H9 (cell line): ENCODE measurements around the gene ERF. TPM values are rescaled to one million over a fixed set of nuclear protein-coding genes. Genes with fewer than 3 reads are reported as not detected.

ENCODE experiments used
- DNase-seq: peaks from one replicate; pipeline ENCODE4 v3.0.0-alpha.2; 2017
- H2AFZ ChIP-seq: one replicate; pipeline ENCODE4 v1.6.1; 2013; ENCODE audit warnings: mild to moderate bottlenecking, low read length, control low read depth, moderate library complexity
- H2AK5ac ChIP-seq: 2 replicates; pipeline ENCODE4 v1.6.1; 2013; ENCODE audit warnings: low read length, control low read depth, mixed read lengths; ENCODE audit not compliant: insufficient read length
- H2BK120ac ChIP-seq: one replicate; pipeline ENCODE4 v1.6.1; 2013; ENCODE audit warnings: low read depth, mild to moderate bottlenecking, low read length, control low read depth, inconsistent platforms; ENCODE audit not compliant: poor library complexity, severe bottlenecking
- H2BK12ac ChIP-seq: 2 replicates; pipeline ENCODE4 v1.6.1; 2013; ENCODE audit warnings: low read length, control low read depth, mixed read lengths, low read depth; ENCODE audit not compliant: insufficient read length
- H2BK15ac ChIP-seq: 2 replicates; pipeline ENCODE4 v1.6.1; 2013; ENCODE audit warnings: low read depth, low read length, control low read depth
- H2BK20ac ChIP-seq: one replicate; pipeline ENCODE4 v1.6.1; 2013; ENCODE audit warnings: low read depth, mild to moderate bottlenecking, low read length, control low read depth, inconsistent platforms; ENCODE audit not compliant: poor library complexity, severe bottlenecking
- H2BK5ac ChIP-seq: 2 replicates; pipeline ENCODE4 v1.6.1; 2013; ENCODE audit warnings: low read length, control low read depth, mixed read lengths; ENCODE audit not compliant: insufficient read length
- H3K14ac ChIP-seq: 2 replicates; pipeline ENCODE4 v1.6.1; 2013; ENCODE audit warnings: low read length, control low read depth; ENCODE audit not compliant: insufficient read depth
- H3K18ac ChIP-seq: 2 replicates; pipeline ENCODE4 v1.6.1; 2013; ENCODE audit warnings: low read depth, mild to moderate bottlenecking, mixed read lengths, low read length, control low read depth; ENCODE audit not compliant: insufficient read length
- H3K23ac ChIP-seq: 2 replicates; pipeline ENCODE4 v1.6.1; 2013; ENCODE audit warnings: low read length, control low read depth, mixed read lengths, low read depth; ENCODE audit not compliant: insufficient read length
- H3K23me2 ChIP-seq: 2 replicates; pipeline ENCODE4 v1.6.1; 2013; ENCODE audit warnings: low read depth, mild to moderate bottlenecking, mixed read lengths, low read length, control low read depth; ENCODE audit not compliant: insufficient read length, poor library complexity, severe bottlenecking
- H3K27ac ChIP-seq: 2 replicates; pipeline ENCODE4 v1.5.1; 2013; ENCODE audit warnings: low read length, control low read depth, mixed read lengths, low read depth; ENCODE audit not compliant: insufficient read length
- H3K27me3 ChIP-seq: 2 replicates; pipeline ENCODE4 v1.6.1; 2013; ENCODE audit warnings: low read length, control low read depth, inconsistent platforms; ENCODE audit not compliant: insufficient read depth
- H3K4ac ChIP-seq: 2 replicates; pipeline ENCODE4 v1.6.1; 2013; ENCODE audit warnings: low read depth, mild to moderate bottlenecking, control low read depth, inconsistent platforms, low read length, moderate library complexity
- H3K4me1 ChIP-seq: 2 replicates; pipeline ENCODE4 v1.6.1; 2013; ENCODE audit warnings: low read length, control low read depth, inconsistent platforms; ENCODE audit not compliant: insufficient read depth
- H3K4me2 ChIP-seq: 2 replicates; pipeline ENCODE4 v1.6.1; 2013; ENCODE audit warnings: low read length, control low read depth, mixed read lengths; ENCODE audit not compliant: insufficient read length, insufficient read depth
- H3K56ac ChIP-seq: 2 replicates; pipeline ENCODE4 v1.6.1; 2013; ENCODE audit warnings: low read depth, mild to moderate bottlenecking, mixed read lengths, low read length, control low read depth; ENCODE audit not compliant: insufficient read length
- H3K79me1 ChIP-seq: 2 replicates; pipeline ENCODE4 v1.6.1; 2013; ENCODE audit warnings: low read depth, mild to moderate bottlenecking, moderate library complexity, low read length, control low read depth, inconsistent platforms; ENCODE audit not compliant: insufficient read depth, poor library complexity, severe bottlenecking
- H3K79me2 ChIP-seq: 2 replicates; pipeline ENCODE4 v1.6.1; 2013; ENCODE audit warnings: low read length, control low read depth, inconsistent platforms; ENCODE audit not compliant: insufficient read depth
- H3K9ac ChIP-seq: 2 replicates; pipeline ENCODE4 v1.6.1; 2013; ENCODE audit warnings: low read length, control low read depth, mixed read lengths; ENCODE audit not compliant: insufficient read length; ENCODE audit errors: extremely low read depth
- H3K9me3 ChIP-seq: one replicate; pipeline ENCODE4 v1.6.1; 2013; ENCODE audit warnings: low read depth, low read length, inconsistent platforms; ENCODE audit not compliant: control insufficient read depth
- H3T11ph ChIP-seq: one replicate; pipeline ENCODE4 v1.6.1; 2013; ENCODE audit warnings: mild to moderate bottlenecking, low read length, control low read depth, inconsistent platforms
- H4K20me1 ChIP-seq: one replicate; pipeline ENCODE4 v1.6.1; 2013; ENCODE audit not compliant: control insufficient read depth, insufficient read length, insufficient read depth
- H4K5ac ChIP-seq: 2 replicates; pipeline ENCODE4 v1.6.1; 2013; ENCODE audit warnings: low read depth, mild to moderate bottlenecking, mixed read lengths, low read length, control low read depth; ENCODE audit not compliant: insufficient read length
- H4K8ac ChIP-seq: replicated peaks from 2 replicates; pipeline ENCODE4 v1.6.1; 2013; ENCODE audit warnings: low read length, control low read depth, mixed read lengths, low read depth; ENCODE audit not compliant: insufficient read length
- H4K91ac ChIP-seq: 2 replicates; pipeline ENCODE4 v1.6.1; 2013; ENCODE audit warnings: low read depth, mild to moderate bottlenecking, moderate library complexity, mixed read lengths, low read length, control low read depth; ENCODE audit not compliant: insufficient read length
- H3K27ac Mint-ChIP-seq, 3 experiments: 2 replicates in 2 of 3; 3 replicates in 1 of 3; pipeline ENCODE4 v1.8.0; 2020 to 2021; ENCODE audit warnings: mixed read lengths in 3 of 3, mild to moderate bottlenecking in 1 of 3, moderate library complexity in 1 of 3
- H3K27me3 Mint-ChIP-seq: 2 replicates; pipeline ENCODE4 v1.8.0; 2021; ENCODE audit warnings: low read depth, mild to moderate bottlenecking, moderate library complexity, mixed read lengths
- H3K36me3 Mint-ChIP-seq, 3 experiments: 2 replicates in 2 of 3; 3 replicates in 1 of 3; pipeline ENCODE4 v1.8.0; 2020 to 2021; ENCODE audit warnings: low read depth in 3 of 3, mixed read lengths in 3 of 3; ENCODE audit not compliant: insufficient read depth in 1 of 3
- H3K4me1 Mint-ChIP-seq, 2 experiments: 2 replicates each; pipeline ENCODE4 v1.8.0; 2020; ENCODE audit warnings: mixed read lengths in 2 of 2
- H3K4me3 Mint-ChIP-seq, 2 experiments: 2 replicates in 1 of 2; 3 replicates in 1 of 2; pipeline ENCODE4 v1.8.0; 2020 to 2021; ENCODE audit warnings: mild to moderate bottlenecking in 2 of 2, mixed read lengths in 2 of 2, moderate library complexity in 1 of 2
- H3K9me3 Mint-ChIP-seq, 2 experiments: 2 replicates in 1 of 2; 3 replicates in 1 of 2; pipeline ENCODE4 v1.8.0; 2020; ENCODE audit warnings: mild to moderate bottlenecking in 2 of 2, mixed read lengths in 2 of 2, moderate library complexity in 1 of 2
- WGBS: extraction: QIAGEN DNeasy Blood & Tissue Kit; methylation state at CpG from one replicate; pipeline ENCODE4 v1.1.7; 2013; ENCODE audit warnings: missing lambda C conversion rate, low lambda C conversion rate, mixed read lengths; ENCODE audit not compliant: insufficient read length; ENCODE audit errors: extremely low coverage; 5-methylcytosine and 5-hydroxymethylcytosine counted together
- total RNA-seq: library from RNA; stranded (reverse); gene quantifications from 2 replicates; pipeline ENCODE4 v1.2.1, GENCODE V29; 2021
- TF ChIP-seq, protein P1 (sequence below): fragments of 200-600 bp; sonication (generic); conservative IDR thresholded peaks from 3 replicates; pipeline ENCODE4 v1.8.0; 2021; ENCODE audit warnings: antibody characterized with exemption, mild to moderate bottlenecking

Gene ERF
- total RNA-seq, 1 experiment from 2014 or later = 126 TPM

DNA sequence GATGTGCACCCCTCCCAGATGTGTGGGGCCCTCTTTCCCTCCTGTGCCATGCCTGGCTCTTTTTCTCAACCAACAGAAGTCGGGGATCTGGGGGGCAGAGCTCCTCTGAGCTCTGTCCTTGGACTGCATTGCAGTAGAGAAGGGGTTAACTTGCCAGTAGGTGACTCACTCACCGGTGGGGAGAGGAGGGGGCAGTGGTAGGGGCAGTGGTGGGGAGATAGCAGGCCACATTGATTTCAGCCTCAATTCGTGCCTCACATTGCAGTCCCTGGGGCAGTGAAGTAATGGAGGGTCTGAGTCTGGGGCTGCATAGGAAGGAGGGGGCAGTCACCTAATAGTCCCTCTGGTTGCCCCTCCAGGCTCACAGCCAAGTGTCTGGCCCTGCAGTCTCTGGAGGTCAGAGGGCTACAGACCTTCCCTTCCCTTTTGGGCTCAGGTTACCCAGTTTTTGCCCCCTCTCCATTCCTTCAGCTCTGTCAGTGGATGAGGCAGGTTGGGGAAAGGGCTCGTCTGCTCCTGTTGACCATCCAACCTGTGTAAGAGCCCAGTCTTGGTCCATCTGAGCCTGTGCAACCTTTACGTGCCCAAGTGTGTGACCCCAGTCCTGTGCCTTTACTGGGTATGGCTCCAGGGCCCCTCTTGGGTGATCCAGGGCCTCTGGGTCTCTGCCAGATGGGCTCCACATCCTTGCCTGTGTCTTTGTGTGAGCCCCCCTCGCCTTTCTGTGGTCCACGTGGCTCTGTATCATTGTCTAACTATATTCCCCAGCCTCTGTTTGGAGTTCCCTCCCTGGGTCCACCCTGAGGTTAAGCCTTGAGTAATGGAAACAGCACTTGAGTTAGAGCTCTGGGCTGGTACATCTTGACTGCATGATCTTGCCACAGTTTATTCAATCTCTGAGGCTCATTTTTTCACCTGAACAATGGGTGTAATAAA lies 27.2 kb upstream of the ERF start:
- Mint-ChIP-seq H3K27ac (peak overlapping the region; percentile 68 to 91 (median 71); a peak in 4 of 7 replicates), H3K27me3 (no peaks in the 10 kb centered on the region; the same call in 1 of the 2 replicates), H3K4me1 (peaks cover 40 to 49% of the 10 kb centered on the region in 2 experiments), H3K9me3 (no peaks in the 10 kb centered on the region; a peak in 2 of 5 replicates), H3K4me3 (peak overlapping the region; percentile 62 to 74), H3K36me3 (peaks cover 5 to 7% (median 7%) of the 10 kb centered on the region in 3 experiments)
- Histone ChIP-seq H2AFZ (no peak overlapping the region), H3T11ph (no peak overlapping the region), H3K79me2 (peaks cover 3% of the 10 kb centered on the region; the same call in 1 of the 2 replicates), H3K9me3 (no peaks in the 10 kb centered on the region), H2BK15ac (no peak overlapping the region), H2BK5ac (no peak overlapping the region), H3K14ac (no peak overlapping the region), H3K4me2 (peak overlapping the region; percentile 7), H4K20me1 (peaks cover 3% of the 10 kb centered on the region), H4K5ac (no peak overlapping the region), H3K23ac (no peak overlapping the region), H2BK20ac (no peak overlapping the region), H3K27me3 (no peaks in the 10 kb centered on the region), H2AK5ac (no peak overlapping the region), H3K18ac (no peak overlapping the region), H3K23me2 (peaks cover 19% of the 10 kb centered on the region), H4K8ac (no peak overlapping the region), H3K4me1 (peaks cover 8% of the 10 kb centered on the region; the same call in 1 of the 2 replicates), H2BK120ac (no peak overlapping the region), H3K4ac (no peak overlapping the region), H3K9ac (no peak overlapping the region), H4K91ac (no peak overlapping the region), H2BK12ac (no peak overlapping the region), H3K27ac (no peak overlapping the region), H3K56ac (no peak overlapping the region), H3K79me1 (peaks cover 11% of the 10 kb centered on the region)
- DNase-seq = peak; percentile 71
- TF ChIP-seq, protein P1, sequence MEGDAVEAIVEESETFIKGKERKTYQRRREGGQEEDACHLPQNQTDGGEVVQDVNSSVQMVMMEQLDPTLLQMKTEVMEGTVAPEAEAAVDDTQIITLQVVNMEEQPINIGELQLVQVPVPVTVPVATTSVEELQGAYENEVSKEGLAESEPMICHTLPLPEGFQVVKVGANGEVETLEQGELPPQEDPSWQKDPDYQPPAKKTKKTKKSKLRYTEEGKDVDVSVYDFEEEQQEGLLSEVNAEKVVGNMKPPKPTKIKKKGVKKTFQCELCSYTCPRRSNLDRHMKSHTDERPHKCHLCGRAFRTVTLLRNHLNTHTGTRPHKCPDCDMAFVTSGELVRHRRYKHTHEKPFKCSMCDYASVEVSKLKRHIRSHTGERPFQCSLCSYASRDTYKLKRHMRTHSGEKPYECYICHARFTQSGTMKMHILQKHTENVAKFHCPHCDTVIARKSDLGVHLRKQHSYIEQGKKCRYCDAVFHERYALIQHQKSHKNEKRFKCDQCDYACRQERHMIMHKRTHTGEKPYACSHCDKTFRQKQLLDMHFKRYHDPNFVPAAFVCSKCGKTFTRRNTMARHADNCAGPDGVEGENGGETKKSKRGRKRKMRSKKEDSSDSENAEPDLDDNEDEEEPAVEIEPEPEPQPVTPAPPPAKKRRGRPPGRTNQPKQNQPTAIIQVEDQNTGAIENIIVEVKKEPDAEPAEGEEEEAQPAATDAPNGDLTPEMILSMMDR = no peak
- WGBS = no CpG with 5 or more reads among the region's 7 CpGs
